Activated CD8-positive, alpha-beta memory T cell treated with anti-CD3 and anti-CD28 coated beads, Interleukin-2, amount 50 U/mL, for 1 hour (primary cell): ENCODE data around the gene MAGEA12.
"Not testable (repeated sequence)": the region's sequence is repeated elsewhere in the genome, so short reads cannot be mapped to it uniquely, and the experiment has no call there.

ENCODE experiments used
- DNase-seq: peaks from one replicate; pipeline ENCODE4 v3.0.0-alpha.2; 2020; ENCODE audit errors: extremely low read depth

The MAGEA12 gene

GRCh38 chrX:152761582-152761981 is 28.0 kb downstream of the MAGEA12 start:
- DNase-seq, result not testable (repeated sequence)

GRCh38 chrX:152766562-152766961 is 33.0 kb downstream of the MAGEA12 start:
- DNase-seq, result not testable (repeated sequence)

GRCh38 chrX:152769549-152770289 is 36.2 kb downstream of the MAGEA12 start, which contains the start of gene MAGEA6:
Gene MAGEA6, minus strand, starts transcription at chrX:152769689. Its CDS starts 2,039 bp downstream, at chrX:152767650.
- not testable (repeated sequence) for DNase-seq

- DNase-seq, result not testable (repeated sequence)
These were observed 53.5 kb downstream of the MAGEA12 start for GRCh38 chrX:152787062-152787461.
